SU-DHL-6 (cell line): ENCODE data around the gene EXOC3.

Experiments used
- H2AFZ ChIP-seq: fragments of 200-600 bp; sonication (generic); 2 replicates; pipeline ENCODE4 v1.6.1; 2014; ENCODE audit warnings: low read depth, mild to moderate bottlenecking, moderate library complexity, mixed read lengths, antibody characterized with exemption, low read length; ENCODE audit not compliant: severe bottlenecking
- H3F3A ChIP-seq: fragments of 200-600 bp; shearing (Covaris generic); 2 replicates; pipeline ENCODE4 v1.6.0; 2016; ENCODE audit warnings: antibody characterized with exemption, mild to moderate bottlenecking; ENCODE audit not compliant: insufficient read depth
- H3K27ac ChIP-seq: fragments of 200-600 bp; sonication (generic); 2 replicates; pipeline ENCODE4 v1.5.1; 2016; ENCODE audit warnings: low read depth, mild to moderate bottlenecking, low read length, moderate library complexity, mixed read lengths
- H3K27me3 ChIP-seq: fragments of 200-600 bp; sonication (generic), shearing (Covaris generic); 2 replicates; pipeline ENCODE4 v1.6.0; 2014; ENCODE audit warnings: mild to moderate bottlenecking, low read length
- H3K36me3 ChIP-seq: fragments of 200-600 bp; sonication (generic); 2 replicates; pipeline ENCODE4 v1.6.1; 2014; ENCODE audit warnings: mild to moderate bottlenecking, low read length, mixed read lengths
- H3K4me2 ChIP-seq: fragments of 300-600, 200-600 bp; shearing (Covaris generic), sonication (generic); 2 replicates; pipeline ENCODE4 v1.6.0; 2014; ENCODE audit warnings: low read length, low read depth, mild to moderate bottlenecking; ENCODE audit not compliant: poor library complexity, severe bottlenecking
- H3K4me3 ChIP-seq: fragments of 200-600 bp; sonication (generic); 2 replicates; pipeline ENCODE4 v1.5.1; 2014; ENCODE audit warnings: antibody characterized with exemption, low read length, mild to moderate bottlenecking, mixed read lengths; ENCODE audit not compliant: insufficient read depth, poor library complexity, severe bottlenecking
- H3K79me2 ChIP-seq: fragments of 200-600 bp; sonication (generic); 2 replicates; pipeline ENCODE4 v1.6.1; 2014; ENCODE audit warnings: mild to moderate bottlenecking, low read length, moderate library complexity; ENCODE audit not compliant: insufficient read depth
- H3K9ac ChIP-seq: fragments of 200-600 bp; sonication (generic); 2 replicates; pipeline ENCODE4 v1.7.0; 2014; ENCODE audit warnings: mild to moderate bottlenecking, low read length
- H3K9me2 ChIP-seq: fragments of 200-600 bp; sonication (generic); replicated peaks from 2 replicates; pipeline ENCODE4 v1.6.1; 2014; ENCODE audit warnings: low read length; ENCODE audit not compliant: insufficient read depth
- H3K9me3 ChIP-seq: fragments of 200-600 bp; sonication (generic); 2 replicates; pipeline ENCODE4 v1.6.1; 2014; ENCODE audit warnings: low read length, mixed read lengths; ENCODE audit not compliant: insufficient read depth
- H4K20me1 ChIP-seq: fragments of 200-600 bp; sonication (generic); 2 replicates; pipeline ENCODE4 v1.6.1; 2014; ENCODE audit warnings: low read depth, mild to moderate bottlenecking, antibody characterized with exemption, low read length, moderate library complexity, mixed read lengths
- EZH2phosphoT487 ChIP-seq: fragments of 200-600 bp; sonication (generic), shearing (Covaris generic); conservative IDR thresholded peaks from 2 replicates; pipeline ENCODE4 v1.6.1; 2018; ENCODE audit warnings: mild to moderate bottlenecking, antibody characterized with exemption, low read length, moderate library complexity, mixed read lengths
- TF ChIP-seq, protein P1 (sequence below): fragments of 200-600 bp; sonication (generic); IDR thresholded peaks from one replicate; pipeline ENCODE4 v1.5.1; 2017; ENCODE audit warnings: antibody characterized with exemption, mild to moderate bottlenecking, low read length, moderate library complexity; ENCODE audit not compliant: insufficient read depth, poor library complexity, severe bottlenecking

EXOC3 gene

GRCh38 chr5:462051-462481 lies 19.1 kb downstream of the EXOC3 start:
- Histone ChIP-seq H3K4me3 (no peak overlapping the region), H3K9me3 (no peaks in the 10 kb centered on the region), H3K36me3 (peaks cover 4% of the 10 kb centered on the region; the same call in 1 of the 2 replicates), H3F3A (no peaks in the 10 kb centered on the region), H3K79me2 (peaks cover 2% of the 10 kb centered on the region), H3K9me2 (no peaks in the 10 kb centered on the region), H2AFZ (no peak overlapping the region), H3K9ac (no peak overlapping the region), H3K27ac (no peak overlapping the region), H4K20me1 (no peaks in the 10 kb centered on the region), H3K27me3 (no peaks in the 10 kb centered on the region), H3K4me2 (no peak overlapping the region)
- TF ChIP-seq, protein P1, sequence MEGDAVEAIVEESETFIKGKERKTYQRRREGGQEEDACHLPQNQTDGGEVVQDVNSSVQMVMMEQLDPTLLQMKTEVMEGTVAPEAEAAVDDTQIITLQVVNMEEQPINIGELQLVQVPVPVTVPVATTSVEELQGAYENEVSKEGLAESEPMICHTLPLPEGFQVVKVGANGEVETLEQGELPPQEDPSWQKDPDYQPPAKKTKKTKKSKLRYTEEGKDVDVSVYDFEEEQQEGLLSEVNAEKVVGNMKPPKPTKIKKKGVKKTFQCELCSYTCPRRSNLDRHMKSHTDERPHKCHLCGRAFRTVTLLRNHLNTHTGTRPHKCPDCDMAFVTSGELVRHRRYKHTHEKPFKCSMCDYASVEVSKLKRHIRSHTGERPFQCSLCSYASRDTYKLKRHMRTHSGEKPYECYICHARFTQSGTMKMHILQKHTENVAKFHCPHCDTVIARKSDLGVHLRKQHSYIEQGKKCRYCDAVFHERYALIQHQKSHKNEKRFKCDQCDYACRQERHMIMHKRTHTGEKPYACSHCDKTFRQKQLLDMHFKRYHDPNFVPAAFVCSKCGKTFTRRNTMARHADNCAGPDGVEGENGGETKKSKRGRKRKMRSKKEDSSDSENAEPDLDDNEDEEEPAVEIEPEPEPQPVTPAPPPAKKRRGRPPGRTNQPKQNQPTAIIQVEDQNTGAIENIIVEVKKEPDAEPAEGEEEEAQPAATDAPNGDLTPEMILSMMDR, result no peak
- TF ChIP-seq EZH2phosphoT487, result no peak

- Histone ChIP-seq H3K9me3 (no peaks in the 10 kb centered on the region), H3K4me3 (no peak overlapping the region), H4K20me1 (no peaks in the 10 kb centered on the region), H3K27me3 (no peaks in the 10 kb centered on the region), H3F3A (no peaks in the 10 kb centered on the region), H3K36me3 (peaks cover 4% of the 10 kb centered on the region; the same call in 1 of the 2 replicates), H3K4me2 (no peak overlapping the region), H3K27ac (no peak overlapping the region), H3K9me2 (no peaks in the 10 kb centered on the region), H3K9ac (no peak overlapping the region), H3K79me2 (no peaks in the 10 kb centered on the region), H2AFZ (no peak overlapping the region)
- TF ChIP-seq, protein P1, result no peak
- no peak for TF ChIP-seq EZH2phosphoT487
Observed at GRCh38 chr5:463301-463700, 20.3 kb downstream of the EXOC3 start.

- H3K79me2 ChIP-seq, result no peaks in the 10 kb centered on the region
- TF ChIP-seq, protein P1, result no peak
- no peak for TF ChIP-seq EZH2phosphoT487
- H3K9me2 ChIP-seq, result no peaks in the 10 kb centered on the region
- H3K9ac ChIP-seq, result no peak overlapping the region
- no peak overlapping the region for H3K4me3 ChIP-seq
- H2AFZ ChIP-seq, result no peak overlapping the region
- H3K36me3 ChIP-seq, result peaks cover 4% of the 10 kb centered on the region; the same call in 1 of the 2 replicates
- H3K27ac ChIP-seq, result no peak overlapping the region
- no peaks in the 10 kb centered on the region for H3K9me3 ChIP-seq
- no peaks in the 10 kb centered on the region for H3F3A ChIP-seq
- H3K4me2 ChIP-seq, result no peak overlapping the region
- H4K20me1 ChIP-seq, result no peaks in the 10 kb centered on the region
- H3K27me3 ChIP-seq, result no peaks in the 10 kb centered on the region
Observed at GRCh38 chr5:463952-464351, 21.0 kb downstream of the EXOC3 start.

DNA sequence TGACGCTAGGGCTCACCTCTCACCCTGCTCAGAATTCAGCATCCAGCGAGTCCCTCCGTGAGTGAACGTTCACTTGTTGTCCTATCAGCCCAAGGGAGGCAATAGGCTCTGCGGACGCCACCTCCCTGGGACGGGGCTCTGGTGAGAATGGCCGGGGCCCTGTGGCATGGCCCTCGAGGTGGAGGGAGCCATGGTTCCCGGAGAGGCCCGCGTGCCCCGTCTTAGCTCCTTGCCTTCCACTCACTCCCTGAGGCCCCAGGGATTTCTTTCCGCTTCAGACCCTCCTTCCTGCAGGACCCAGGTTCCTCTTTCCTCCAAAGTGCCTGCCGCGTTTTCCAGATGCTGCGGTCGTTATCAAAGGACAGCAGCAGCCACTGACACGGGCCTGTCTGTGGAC lies 21.5 kb downstream of the EXOC3 start:
- no peak overlapping the region for H3K9ac ChIP-seq
- H4K20me1 ChIP-seq, result no peaks in the 10 kb centered on the region
- no peak for TF ChIP-seq EZH2phosphoT487
- TF ChIP-seq, protein P1, result no peak
- H3K36me3 ChIP-seq, result peaks cover 4% of the 10 kb centered on the region; the same call in 1 of the 2 replicates
- no peaks in the 10 kb centered on the region for H3K9me3 ChIP-seq
- H3K4me3 ChIP-seq, result no peak overlapping the region
- H3K27me3 ChIP-seq, result no peaks in the 10 kb centered on the region
- H2AFZ ChIP-seq, result no peak overlapping the region
- no peak overlapping the region for H3K27ac ChIP-seq
- H3K79me2 ChIP-seq, result no peaks in the 10 kb centered on the region
- H3K4me2 ChIP-seq, result no peak overlapping the region
- no peaks in the 10 kb centered on the region for H3K9me2 ChIP-seq
- H3F3A ChIP-seq, result no peaks in the 10 kb centered on the region
